Heart right ventricle (tissue), 16 donors: ENCODE data around the gene GPR61. TPM values are rescaled to one million over a fixed set of nuclear protein-coding genes. Genes with fewer than 3 reads are reported as not detected.
A peak's percentile ranks its signal among the peaks of the same experiment; 100 is the strongest.

ENCODE experiments used
- ATAC-seq, 8 donors: fragments of 200-7000 bp; cut with Tn5 transposase; one replicate each; pipeline ENCODE4 v1.9.1; 2020; ENCODE audit warnings: mild to moderate bottlenecking in 8 of 8, moderate library complexity in 8 of 8, moderate number of reproducible peaks in 1 of 8
- DNase-seq, 2 donors: peaks; one replicate each; pipeline ENCODE4 v3.0.0-alpha.2; 2020
- H3K27ac ChIP-seq, 10 donors: fragments of 200-600 bp; sonication (generic) in 2 of 10; one replicate each; pipeline versions ENCODE4 v1.5.0 to v1.8.0; 2020 to 2022; ENCODE audit warnings: mild to moderate bottlenecking in 3 of 10
- H3K27me3 ChIP-seq, 7 donors: fragments of 200-600 bp; one replicate each; pipeline ENCODE4 v1.8.0; 2021 to 2022; ENCODE audit warnings: mild to moderate bottlenecking in 2 of 7
- H3K36me3 ChIP-seq, 9 donors: fragments of 200-600 bp; sonication (generic) in 1 of 9; one replicate each; pipeline versions ENCODE4 v1.5.0 to v1.8.0; 2020 to 2022; ENCODE audit warnings: mild to moderate bottlenecking in 2 of 9
- H3K4me1 ChIP-seq, 9 donors: fragments of 200-600 bp; sonication (generic) in 1 of 9; one replicate each; pipeline versions ENCODE4 v1.5.0 to v1.8.0; 2020 to 2022; ENCODE audit warnings: mild to moderate bottlenecking in 4 of 9
- H3K4me3 ChIP-seq, 10 donors: fragments of 200-600 bp; sonication (generic) in 2 of 10; one replicate each; pipeline versions ENCODE4 v1.5.0 to v1.8.0; 2020 to 2022; ENCODE audit warnings: mild to moderate bottlenecking in 7 of 10, moderate library complexity in 2 of 10
- H3K9me3 ChIP-seq, 11 donors: fragments of 200-600 bp in 10 of 11; sonication (generic) in 2 of 11; one replicate each; pipeline versions ENCODE4 v1.5.0 to v1.8.0; 2013 to 2022; ENCODE audit warnings: mild to moderate bottlenecking in 2 of 11, control low read depth in 1 of 11, moderate library complexity in 1 of 11
- WGBS, 2 donors: extraction: QIAGEN DNeasy Blood & Tissue Kit; methylation state at CpG; one replicate each; pipeline ENCODE4 v1.1.7; 2013; ENCODE audit warnings: inconsistent platforms in 1 of 2; 5-methylcytosine and 5-hydroxymethylcytosine counted together
- intact Hi-C, 10 donors: fragments of 100-400 bp; cut with DNase I; formaldehyde crosslinking; loops; one replicate each; pipeline versions ENCODE4 v1.11.1 to v1.14.2; 2022
- polyA plus RNA-seq, 2 donors: library from polyadenylated mRNA; stranded (reverse); fragments of 200-250 nt; gene quantifications; one replicate each; pipeline ENCODE4 v1.2.3, GENCODE V29; 2013
- total RNA-seq, 10 donors: library from RNA; stranded (reverse); fragmentation: NEBNext Ultra II Directional in 3 of 10; extraction: Animal tissue kit (Norgen Biotek cat#: 25700) in 3 of 10; gene quantifications; one replicate each; pipeline versions ENCODE4 v1.2.1 to v1.2.4, GENCODE V29; 2021 to 2023
- TF ChIP-seq, protein P1 (sequence below), 9 donors: fragments of 200-600 bp; sonication (generic) in 2 of 9; IDR thresholded peaks; one replicate each; pipeline versions ENCODE4 v1.5.0 to v1.8.0; 2021 to 2022; ENCODE audit warnings: antibody characterized with exemption in 9 of 9, mild to moderate bottlenecking in 5 of 9, moderate library complexity in 1 of 9
- donor health status: Arrhythmogenic right ventricular cardiomyopathy.
- donor health status: ischemic (EF 13 %, LVEDD 7.1; RV severe dilation, severe dysfunction).
- donor health status: healthy with polysubstance abuse.
- donor health status: DM: no; HTN: yes; CAD: no.
- donor health status: DM: no; HTN: no; CAD: no.
- donor health status: ischemic (EF 25% LVEDD 6.9; RV normal size, moderate dysfunction).
- donor health status: ischemic (EF 25% LVEDD 5.7; RV mildly dilated, moderate dysfunction).
- donor health status: healthy.
- donor health status: DM: yes; HTN: yes; CAD: no.
- donor health status: Ischemic cardiomyopathy.
- donor health status: ischemic (EF 35%, LVEDD 5.7; RV mildly dilated, moderate dysfunction).
- donor health status: nonischemic (EF 11% LVEDD 7.7; RV severe dilation, severe dysfunction).
- donor health status: DM: yes; HTN: yes; CAD: no.
- donor health status: PGD.
- donor health status: ischemic (EF 29% LVEDD 5.4; RV normal size, mild dysfunction).
- donor health status: nonischemic (EF 23%, LVEDD 6.1; RV moderate dilation, normal function).

Gene GPR61
- total and polyA plus RNA-seq, 12 donors = 0.11 to 1.0 (median 0.31) TPM; not detected in 4

GRCh38 chr1:109497449-109498160 is 42.1 kb upstream of the GPR61 start:
- Histone ChIP-seq H3K36me3 (peaks cover 0 to 64% (median 8%) of the 10 kb centered on the region in 9 donors), H3K27ac (no peak overlapping the region), H3K27me3 (no peaks in the 10 kb centered on the region), H3K9me3 (no peaks in the 10 kb centered on the region), H3K4me3 (no peak overlapping the region), H3K4me1 (peaks cover 0 to 50% (median 14%) of the 10 kb centered on the region in 9 donors)
- TF ChIP-seq, protein P1, sequence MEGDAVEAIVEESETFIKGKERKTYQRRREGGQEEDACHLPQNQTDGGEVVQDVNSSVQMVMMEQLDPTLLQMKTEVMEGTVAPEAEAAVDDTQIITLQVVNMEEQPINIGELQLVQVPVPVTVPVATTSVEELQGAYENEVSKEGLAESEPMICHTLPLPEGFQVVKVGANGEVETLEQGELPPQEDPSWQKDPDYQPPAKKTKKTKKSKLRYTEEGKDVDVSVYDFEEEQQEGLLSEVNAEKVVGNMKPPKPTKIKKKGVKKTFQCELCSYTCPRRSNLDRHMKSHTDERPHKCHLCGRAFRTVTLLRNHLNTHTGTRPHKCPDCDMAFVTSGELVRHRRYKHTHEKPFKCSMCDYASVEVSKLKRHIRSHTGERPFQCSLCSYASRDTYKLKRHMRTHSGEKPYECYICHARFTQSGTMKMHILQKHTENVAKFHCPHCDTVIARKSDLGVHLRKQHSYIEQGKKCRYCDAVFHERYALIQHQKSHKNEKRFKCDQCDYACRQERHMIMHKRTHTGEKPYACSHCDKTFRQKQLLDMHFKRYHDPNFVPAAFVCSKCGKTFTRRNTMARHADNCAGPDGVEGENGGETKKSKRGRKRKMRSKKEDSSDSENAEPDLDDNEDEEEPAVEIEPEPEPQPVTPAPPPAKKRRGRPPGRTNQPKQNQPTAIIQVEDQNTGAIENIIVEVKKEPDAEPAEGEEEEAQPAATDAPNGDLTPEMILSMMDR (IDR thresholded peaks at IDR 0.05) = no peak
- ATAC-seq (no peak), DNase-seq (no peak)
- intact Hi-C loops = loop anchor here in 2 of 10 donors (1.0 to 2.0 kb wide), 2 partner anchors 33 to 35 kb away; no protein-coding TSS in a partner anchor
- WGBS, 2 donors = 66 to 75% methylated on average over 9 of the region's 9 CpGs

GRCh38 chr1:109498161-109498801 is 41.4 kb upstream of the GPR61 start:
- TF ChIP-seq, protein P1 (IDR thresholded peaks at IDR 0.05) = peak; percentile 12 to 68 (median 56)
- ATAC-seq (no peak), DNase-seq (no peak)
- peaks cover 0 to 66% (median 8%) of the 10 kb centered on the region in 9 donors for H3K36me3 ChIP-seq
- H3K9me3 ChIP-seq = no peaks in the 10 kb centered on the region
- no peaks in the 10 kb centered on the region for H3K27me3 ChIP-seq
- H3K27ac ChIP-seq = no peak overlapping the region
- peaks cover 0 to 47% (median 12%) of the 10 kb centered on the region in 9 donors for H3K4me1 ChIP-seq
- no peak overlapping the region for H3K4me3 ChIP-seq
- intact Hi-C loops = loop anchor here in 1 of 10 donors (1.0 kb wide), 1 partner anchor 34 kb away; no protein-coding TSS in a partner anchor
- WGBS, 2 donors = 78% methylated on average over 12 of the region's 12 CpGs

GRCh38 chr1:109499081-109499480 is 40.6 kb upstream of the GPR61 start:
- WGBS, 2 donors = 84 to 86% methylated on average over 7 of the region's 7 CpGs
- no peak for ATAC-seq
- intact Hi-C loops = no loop called here

More at GRCh38 chr1:109499081-109499480, 40.6 kb upstream of the GPR61 start:
- no peak for DNase-seq
- H3K27me3 ChIP-seq = no peaks in the 10 kb centered on the region
- H3K36me3 ChIP-seq = peaks cover 0 to 69% (median 8%) of the 10 kb centered on the region in 9 donors
- H3K27ac ChIP-seq = no peak overlapping the region
- peaks cover 0 to 46% (median 9%) of the 10 kb centered on the region in 9 donors for H3K4me1 ChIP-seq
- TF ChIP-seq, protein P1 (IDR thresholded peaks at IDR 0.05) = no peak
- H3K4me3 ChIP-seq = no peak overlapping the region
- H3K9me3 ChIP-seq = no peaks in the 10 kb centered on the region
